GM12872 (cell line): ENCODE measurements around the gene PDGFB.

Source experiments
- TF ChIP-seq, protein P1 (sequence below): IDR thresholded peaks from 3 replicates; pipeline ENCODE4 v1.5.1; 2011; ENCODE audit warnings: low read depth, mild to moderate bottlenecking, low read length, moderate library complexity; ENCODE audit not compliant: insufficient read depth

PDGFB gene

GRCh38 chr22:39231197-39231950, 13.4 kb downstream of the PDGFB start:
- TF ChIP-seq, protein P1, sequence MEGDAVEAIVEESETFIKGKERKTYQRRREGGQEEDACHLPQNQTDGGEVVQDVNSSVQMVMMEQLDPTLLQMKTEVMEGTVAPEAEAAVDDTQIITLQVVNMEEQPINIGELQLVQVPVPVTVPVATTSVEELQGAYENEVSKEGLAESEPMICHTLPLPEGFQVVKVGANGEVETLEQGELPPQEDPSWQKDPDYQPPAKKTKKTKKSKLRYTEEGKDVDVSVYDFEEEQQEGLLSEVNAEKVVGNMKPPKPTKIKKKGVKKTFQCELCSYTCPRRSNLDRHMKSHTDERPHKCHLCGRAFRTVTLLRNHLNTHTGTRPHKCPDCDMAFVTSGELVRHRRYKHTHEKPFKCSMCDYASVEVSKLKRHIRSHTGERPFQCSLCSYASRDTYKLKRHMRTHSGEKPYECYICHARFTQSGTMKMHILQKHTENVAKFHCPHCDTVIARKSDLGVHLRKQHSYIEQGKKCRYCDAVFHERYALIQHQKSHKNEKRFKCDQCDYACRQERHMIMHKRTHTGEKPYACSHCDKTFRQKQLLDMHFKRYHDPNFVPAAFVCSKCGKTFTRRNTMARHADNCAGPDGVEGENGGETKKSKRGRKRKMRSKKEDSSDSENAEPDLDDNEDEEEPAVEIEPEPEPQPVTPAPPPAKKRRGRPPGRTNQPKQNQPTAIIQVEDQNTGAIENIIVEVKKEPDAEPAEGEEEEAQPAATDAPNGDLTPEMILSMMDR: no peak

GRCh38 chr22:39230261-39231196, 14.3 kb downstream of the PDGFB start:
- TF ChIP-seq, protein P1: no peak

DNA sequence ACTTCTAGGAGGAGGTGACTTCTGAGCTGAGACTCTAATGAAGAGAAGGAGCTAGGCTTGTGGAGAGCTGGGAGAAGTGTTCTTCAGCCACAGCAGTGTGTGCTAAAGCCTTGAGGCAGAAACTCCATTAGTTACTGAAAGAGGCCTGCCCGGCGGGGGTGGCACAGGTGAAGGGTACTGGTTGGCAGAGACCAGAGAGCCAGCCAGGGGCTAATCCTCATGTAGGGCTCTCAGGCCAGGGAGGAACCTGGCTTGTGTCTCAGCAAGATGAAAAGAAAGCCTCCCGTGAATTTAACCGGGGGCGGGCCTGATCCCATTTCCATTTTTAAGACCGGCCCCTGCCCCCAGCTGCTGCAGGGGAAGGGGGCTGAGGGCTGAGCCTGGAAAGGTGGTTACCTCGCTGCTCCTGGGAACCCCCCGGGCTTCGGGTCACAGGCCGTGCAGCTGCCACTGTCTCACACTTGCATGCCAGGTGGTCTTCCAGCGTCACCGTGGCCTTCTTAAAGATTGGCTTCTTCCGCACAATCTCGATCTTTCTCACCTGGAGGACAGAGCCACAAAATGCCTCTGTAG, 15.0 kb downstream of the PDGFB start:
- TF ChIP-seq, protein P1: no peak

DNA sequence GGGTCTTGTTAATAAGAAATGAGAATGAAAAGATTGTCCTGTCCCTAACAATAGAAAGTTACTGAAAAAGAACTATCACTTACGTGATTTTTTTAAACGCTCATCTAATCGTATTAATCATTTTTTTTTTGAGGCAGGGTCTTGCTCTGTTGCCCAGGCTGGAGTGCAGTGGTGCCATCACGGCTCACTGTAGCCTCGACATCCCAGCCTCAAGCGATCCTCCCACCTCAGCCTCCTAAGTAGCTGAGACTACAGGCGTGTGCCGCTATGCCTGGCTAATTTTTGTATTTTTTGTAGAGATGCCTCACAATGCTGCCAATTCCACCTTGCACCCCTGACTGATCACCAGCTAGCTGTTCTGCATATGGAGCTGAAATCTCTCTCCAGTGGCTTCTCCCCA, 15.7 kb downstream of the PDGFB start:
- TF ChIP-seq, protein P1: no peak

DNA sequence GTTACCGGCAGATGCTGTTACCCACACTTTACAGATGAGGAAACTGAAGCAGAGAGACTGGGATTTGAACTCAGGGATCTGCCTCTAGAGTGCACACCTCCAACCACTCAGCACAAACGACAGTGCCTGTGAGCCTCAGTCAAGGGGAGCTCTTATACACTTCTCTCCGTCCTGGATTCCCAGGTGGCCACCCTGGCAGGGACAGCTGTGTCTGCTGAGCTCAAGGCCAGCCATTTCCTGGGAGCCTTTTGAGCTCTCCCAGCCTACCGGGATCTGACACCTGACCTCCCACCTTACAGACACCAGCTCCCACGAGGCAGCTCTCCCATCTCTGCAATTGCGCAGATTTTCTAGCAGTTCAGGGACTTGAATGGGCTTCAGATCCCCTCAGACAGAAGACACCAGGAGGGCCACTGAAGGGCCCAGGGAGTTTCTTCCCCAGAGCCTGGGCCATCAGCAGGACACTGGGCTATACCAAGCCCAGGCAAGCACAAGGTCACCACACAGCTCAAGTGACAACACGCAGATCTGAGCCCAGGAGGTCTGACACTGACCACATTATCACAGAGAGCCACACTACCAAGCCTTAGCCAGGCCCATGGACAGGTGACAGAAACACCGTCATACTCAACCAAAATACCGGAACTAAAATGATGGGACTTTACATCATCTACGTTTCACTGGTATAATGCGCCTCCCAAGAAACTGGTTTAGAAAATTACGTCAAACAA, 17.1 kb downstream of the PDGFB start:
- TF ChIP-seq, protein P1: no peak

DNA sequence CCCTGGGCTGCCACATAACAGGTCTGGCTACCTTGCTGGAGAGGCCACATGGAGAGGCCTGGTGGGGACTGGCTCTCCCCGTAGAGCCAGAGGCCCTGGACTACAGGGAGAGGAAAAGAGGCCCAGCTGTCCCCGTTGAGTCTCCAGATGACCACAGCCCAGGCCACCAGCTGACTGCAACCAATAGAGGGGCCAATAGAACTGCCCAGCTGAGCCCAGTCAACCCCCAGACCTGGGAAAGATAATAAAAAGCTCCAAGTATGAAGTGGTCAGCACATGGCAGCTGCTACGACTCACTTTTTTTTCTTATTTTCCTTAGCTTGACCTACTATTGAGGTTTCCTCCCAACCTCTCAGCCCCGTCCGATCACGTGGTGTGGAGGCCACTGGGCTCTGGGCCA, 18.4 kb downstream of the PDGFB start:
- TF ChIP-seq, protein P1: no peak
